GM12891 (cell line): Measurements from ENCODE around the gene ESAM.

Experiments used
- POLR2A ChIP-seq: IDR thresholded peaks from 2 replicates; pipeline ENCODE4 v1.6.1; 2011; ENCODE audit warnings: low read depth, low read length, control low read depth
- POLR2AphosphoS5 ChIP-seq: IDR thresholded peaks from 2 replicates; pipeline ENCODE4 v1.6.1; 2011; ENCODE audit warnings: low read depth, low read length, control low read depth

- TF ChIP-seq POLR2A (no peak), POLR2AphosphoS5 (no peak)
These were observed 54.3 kb downstream of the ESAM start for GRCh38 chr11:124707829-124708228.
